Adrenal gland (tissue), 5 donors: ENCODE measurements around the gene CLCN7.

Experiments used
- POLR2A ChIP-seq, 2 donors: fragments of 450-650 bp; IDR thresholded peaks; one replicate each; pipeline ENCODE4 v1.6.1; 2017; ENCODE audit warnings: antibody characterized with exemption in 2 of 2, mild to moderate bottlenecking in 2 of 2, moderate library complexity in 1 of 2
- TF ChIP-seq, protein P1 (sequence below), 6 experiments: fragments of 450-650 bp in 4 of 6; fragments of 200-600 bp in 2 of 6; sonication (generic) in 1 of 6; IDR thresholded peaks; 1 replicate in 5 of 6; 2 replicates in 1 of 6; pipeline versions ENCODE4 v1.5.1 to v1.8.0; 2016 to 2021; ENCODE audit warnings: antibody characterized with exemption in 6 of 6, mild to moderate bottlenecking in 2 of 6, moderate library complexity in 1 of 6
- donor health status: DM: no; HTN: no; CAD: no.

DNA sequence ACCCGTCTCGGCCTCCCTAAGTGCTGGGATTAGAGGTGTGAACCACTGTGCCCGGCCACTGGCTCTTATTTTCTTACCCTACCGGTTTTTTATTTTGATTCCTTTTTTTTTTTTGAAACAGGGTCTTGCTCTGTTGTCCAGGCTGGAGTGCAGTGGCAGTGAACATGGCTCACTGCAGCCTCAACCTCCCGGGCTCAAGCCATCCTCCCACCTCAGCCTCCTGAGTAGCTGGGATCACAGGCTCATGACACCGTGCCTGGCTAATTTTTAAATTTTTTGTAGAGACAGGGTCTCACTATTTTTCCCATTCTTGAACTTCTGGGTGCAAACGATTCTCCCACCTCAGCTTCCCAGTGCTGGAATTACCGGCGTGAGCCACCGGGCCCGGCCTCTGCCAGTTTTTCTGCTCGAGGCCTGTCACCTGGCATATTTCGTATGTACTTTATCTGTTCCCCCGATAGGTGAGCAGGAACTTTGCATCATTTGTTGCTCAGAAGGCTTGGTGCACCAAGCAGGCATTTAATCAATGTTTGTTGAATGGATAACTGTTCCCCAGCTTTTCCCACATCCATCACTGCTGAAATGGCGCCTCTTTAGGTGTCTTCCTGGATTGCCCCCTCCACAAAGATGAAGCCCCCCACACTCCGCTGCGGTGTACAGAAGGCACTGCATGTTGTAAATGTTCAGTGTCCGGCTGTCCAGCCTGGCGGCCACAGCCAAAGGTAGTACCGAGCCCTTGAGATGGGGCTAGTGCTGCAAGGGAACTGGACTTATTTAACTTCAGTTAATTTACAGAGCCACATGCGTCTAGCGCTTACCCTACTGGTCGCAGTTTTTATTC, 17.5 kb upstream of the CLCN7 start:
- TF ChIP-seq, protein P1, sequence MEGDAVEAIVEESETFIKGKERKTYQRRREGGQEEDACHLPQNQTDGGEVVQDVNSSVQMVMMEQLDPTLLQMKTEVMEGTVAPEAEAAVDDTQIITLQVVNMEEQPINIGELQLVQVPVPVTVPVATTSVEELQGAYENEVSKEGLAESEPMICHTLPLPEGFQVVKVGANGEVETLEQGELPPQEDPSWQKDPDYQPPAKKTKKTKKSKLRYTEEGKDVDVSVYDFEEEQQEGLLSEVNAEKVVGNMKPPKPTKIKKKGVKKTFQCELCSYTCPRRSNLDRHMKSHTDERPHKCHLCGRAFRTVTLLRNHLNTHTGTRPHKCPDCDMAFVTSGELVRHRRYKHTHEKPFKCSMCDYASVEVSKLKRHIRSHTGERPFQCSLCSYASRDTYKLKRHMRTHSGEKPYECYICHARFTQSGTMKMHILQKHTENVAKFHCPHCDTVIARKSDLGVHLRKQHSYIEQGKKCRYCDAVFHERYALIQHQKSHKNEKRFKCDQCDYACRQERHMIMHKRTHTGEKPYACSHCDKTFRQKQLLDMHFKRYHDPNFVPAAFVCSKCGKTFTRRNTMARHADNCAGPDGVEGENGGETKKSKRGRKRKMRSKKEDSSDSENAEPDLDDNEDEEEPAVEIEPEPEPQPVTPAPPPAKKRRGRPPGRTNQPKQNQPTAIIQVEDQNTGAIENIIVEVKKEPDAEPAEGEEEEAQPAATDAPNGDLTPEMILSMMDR (IDR thresholded peaks at IDR 0.05), result peak in 1 of 6 experiments; percentile 15
- no peak for TF ChIP-seq POLR2A (IDR thresholded peaks at IDR 0.05)
